HG03469 (cell line): ENCODE data around the gene FAM76B.

Source experiments
- ATAC-seq: cut with Tn5 transposase; IDR thresholded peaks from one replicate; pipeline ENCODE4 v1.9.1; 2021; ENCODE audit warnings: mild to moderate bottlenecking, moderate library complexity, moderate number of reproducible peaks; ENCODE audit not compliant: unreplicated experiment

FAM76B gene

GRCh38 chr11:95734009-95734572 lies 55.5 kb downstream of the FAM76B start:
- ATAC-seq, result no peak

DNA sequence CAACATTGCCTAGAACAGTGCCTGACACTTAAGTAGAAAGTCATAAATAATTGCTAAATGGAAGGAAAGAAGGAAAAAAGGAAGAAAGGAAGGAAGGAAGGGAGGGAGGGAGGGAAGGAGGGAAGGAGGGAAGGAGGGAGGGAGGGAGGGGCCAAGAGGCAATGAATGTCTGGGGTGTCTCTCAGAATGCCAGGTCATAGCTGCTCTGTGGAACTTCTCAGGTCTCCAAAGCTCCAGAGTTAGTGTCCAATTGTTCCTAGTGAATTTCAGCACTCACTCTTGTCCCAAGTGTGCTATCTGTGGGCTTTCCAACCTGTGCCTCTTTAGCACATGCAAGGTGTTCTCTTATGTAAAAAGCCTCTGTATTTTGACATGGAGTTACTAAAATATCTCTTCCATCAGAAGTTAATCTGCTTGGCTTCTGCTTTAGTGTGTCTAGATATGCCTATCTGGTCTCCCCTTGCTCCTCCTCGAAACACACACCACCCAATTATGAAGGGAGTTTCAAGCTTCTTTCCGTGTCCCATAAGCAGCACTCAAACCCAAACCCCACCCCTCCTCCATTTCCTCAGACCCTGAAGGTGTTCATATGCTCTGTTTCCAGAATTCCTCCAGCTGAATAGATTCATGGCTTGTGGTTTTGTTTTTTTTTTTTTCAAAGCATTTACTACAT lies 56.5 kb downstream of the FAM76B start:
- ATAC-seq, result no peak

- no peak for ATAC-seq
Observed at GRCh38 chr11:95729462-95729861, 60.1 kb downstream of the FAM76B start.

DNA sequence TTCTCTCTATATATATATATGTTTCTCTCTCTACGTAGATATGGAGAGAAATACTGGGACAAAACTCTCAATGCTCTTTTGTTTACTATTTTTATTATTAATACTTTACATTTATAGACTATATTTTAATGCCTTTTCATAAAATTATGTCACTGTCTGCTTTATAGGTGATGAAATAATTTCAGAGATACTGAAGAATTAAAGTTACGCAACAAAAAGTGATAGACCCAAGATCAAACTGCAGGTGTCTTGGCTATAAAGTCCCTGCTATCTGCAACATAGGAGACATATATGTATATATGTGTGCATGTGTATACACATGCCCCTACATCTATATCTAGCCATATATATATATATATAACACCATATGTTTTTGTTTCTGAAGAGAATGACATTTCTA lies 60.8 kb downstream of the FAM76B start:
- no peak for ATAC-seq

DNA sequence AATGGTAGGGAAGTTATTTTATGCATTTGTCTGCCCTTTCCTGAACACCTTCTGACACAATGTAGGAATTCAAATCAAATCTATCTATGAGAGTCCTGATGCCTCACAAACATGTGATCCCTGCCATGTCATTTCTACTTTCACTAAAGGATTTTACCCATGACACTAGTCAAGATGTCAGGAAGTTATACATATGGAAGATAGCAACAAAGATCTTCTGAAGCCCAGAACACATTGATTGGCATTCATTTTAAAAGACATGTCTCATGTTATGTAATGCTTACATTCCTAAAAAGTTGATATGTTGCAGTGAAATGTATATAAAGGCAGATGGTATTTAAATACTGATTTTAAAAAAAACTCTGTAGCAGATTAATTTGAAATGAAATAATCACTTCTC lies 61.5 kb downstream of the FAM76B start:
- ATAC-seq, result no peak

DNA sequence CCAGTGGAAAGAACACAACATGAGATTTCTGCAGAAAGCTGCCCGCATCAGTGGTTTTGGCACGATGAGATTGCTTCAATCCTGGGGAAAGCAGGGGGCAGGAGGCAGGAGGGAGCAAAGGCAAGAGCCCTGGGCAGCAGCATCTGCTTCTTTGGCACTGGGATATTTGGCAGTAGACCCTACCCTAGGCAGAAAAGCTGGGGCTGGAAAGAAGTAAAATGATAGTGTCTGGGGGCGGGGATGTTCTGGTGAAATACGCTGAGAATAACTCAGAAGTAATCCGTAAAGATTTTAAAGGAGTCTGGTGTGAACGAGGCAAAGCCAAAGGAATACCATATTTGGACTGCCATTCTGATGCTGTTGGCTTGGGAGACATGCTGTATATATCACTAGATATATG lies 62.0 kb downstream of the FAM76B start:
- ATAC-seq, result no peak

DNA sequence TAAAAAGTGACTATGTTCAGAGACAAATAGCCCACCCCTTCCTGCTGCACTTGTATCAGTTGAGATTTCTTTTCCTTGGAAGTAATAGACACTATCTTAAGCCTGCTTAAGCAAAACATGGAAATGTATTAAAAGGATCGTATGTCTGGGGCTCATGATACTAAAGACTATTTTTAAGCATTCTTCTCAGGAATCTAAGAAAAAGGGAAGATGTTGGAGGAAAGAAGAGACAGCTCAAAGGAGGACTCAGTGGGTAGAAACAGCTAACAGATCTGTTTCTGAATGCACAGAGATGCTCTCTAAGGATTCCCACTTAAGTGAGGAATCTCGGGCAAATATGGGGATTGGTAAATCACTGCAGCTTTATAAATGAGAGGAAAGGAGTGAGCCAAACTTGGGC lies 62.5 kb downstream of the FAM76B start:
- ATAC-seq, result no peak

GRCh38 chr11:95725196-95725595 lies 64.4 kb downstream of the FAM76B start:
- ATAC-seq, result no peak

GRCh38 chr11:95723361-95723942 lies 66.1 kb downstream of the FAM76B start:
- ATAC-seq, result no peak

GRCh38 chr11:95720195-95720594 lies 69.4 kb downstream of the FAM76B start:
- ATAC-seq, result no peak
